HG03097 (cell line): ENCODE measurements around the gene PI4KA.

Source experiments
- ATAC-seq: cut with Tn5 transposase; IDR thresholded peaks from one replicate; pipeline ENCODE4 v1.9.1; 2021; ENCODE audit not compliant: unreplicated experiment, low FRiP score

PI4KA gene

DNA sequence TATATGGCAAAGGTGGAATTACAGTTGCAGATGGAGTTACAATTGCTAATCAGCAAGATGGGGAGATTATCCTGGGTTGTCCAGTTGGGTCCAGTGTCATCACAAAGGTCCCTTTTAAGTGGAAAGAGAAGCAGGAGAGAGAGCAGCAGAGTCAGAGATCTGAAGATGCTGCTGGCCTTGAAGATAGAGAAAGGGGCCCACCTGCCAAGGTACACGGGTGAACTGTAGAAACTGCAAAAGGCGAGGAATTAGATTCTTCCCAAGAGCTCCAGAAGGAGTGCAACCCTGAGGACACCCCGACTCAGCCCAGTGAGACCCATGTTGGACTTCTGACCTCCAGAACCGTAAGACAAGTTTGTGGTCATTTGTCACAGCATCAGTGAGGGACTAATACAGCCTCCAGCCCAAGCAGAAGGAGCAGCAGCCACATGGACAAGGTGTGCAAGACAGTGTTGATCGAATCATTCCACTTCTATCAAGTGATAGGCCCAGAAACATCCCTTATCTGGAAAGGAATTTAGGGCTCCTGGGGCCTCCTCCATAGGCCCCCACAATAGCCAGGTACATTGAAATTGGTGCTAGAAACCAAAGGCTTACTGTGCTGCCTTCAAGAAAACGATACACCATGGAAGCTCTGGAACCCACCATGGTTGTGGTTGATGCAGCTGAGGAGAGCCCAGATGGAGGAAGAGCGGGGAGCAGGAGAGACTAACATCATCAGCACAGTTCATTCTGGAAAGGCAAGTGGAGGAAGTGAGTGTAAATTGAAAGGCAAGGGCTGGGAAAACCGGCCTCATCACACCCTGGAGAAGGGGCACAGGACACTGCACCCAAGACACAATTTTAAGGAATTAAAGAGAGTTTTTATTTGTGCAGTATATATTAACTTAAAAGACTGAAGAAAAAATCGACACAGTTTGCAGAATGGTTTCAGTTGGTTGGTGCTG lies 23.5 kb upstream of the PI4KA start:
- ATAC-seq: no peak

DNA sequence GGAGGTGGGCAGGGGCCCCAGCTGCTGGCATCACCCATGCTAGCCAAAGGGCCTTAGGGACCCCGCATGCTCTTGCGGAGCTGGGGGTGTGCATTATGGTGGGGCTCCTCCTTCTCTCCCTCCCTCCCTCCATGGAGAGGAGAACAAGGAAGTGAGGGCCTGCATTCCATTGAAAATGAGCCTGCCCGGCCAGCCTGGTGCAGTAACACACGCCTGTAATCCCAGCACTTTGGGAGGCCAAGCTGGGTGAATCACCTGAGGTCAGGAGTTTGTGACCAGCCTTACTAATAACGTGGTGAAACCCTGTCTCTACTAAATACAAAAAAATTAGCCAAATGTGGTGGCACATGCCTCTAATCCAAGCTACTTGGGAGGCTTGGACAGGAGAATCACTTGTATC lies 22.6 kb upstream of the PI4KA start:
- ATAC-seq: no peak

GRCh38 chr22:20877715-20878114 lies 19.1 kb upstream of the PI4KA start:
- no peak for ATAC-seq

GRCh38 chr22:20875296-20875695 lies 16.7 kb upstream of the PI4KA start:
- ATAC-seq: no peak

DNA sequence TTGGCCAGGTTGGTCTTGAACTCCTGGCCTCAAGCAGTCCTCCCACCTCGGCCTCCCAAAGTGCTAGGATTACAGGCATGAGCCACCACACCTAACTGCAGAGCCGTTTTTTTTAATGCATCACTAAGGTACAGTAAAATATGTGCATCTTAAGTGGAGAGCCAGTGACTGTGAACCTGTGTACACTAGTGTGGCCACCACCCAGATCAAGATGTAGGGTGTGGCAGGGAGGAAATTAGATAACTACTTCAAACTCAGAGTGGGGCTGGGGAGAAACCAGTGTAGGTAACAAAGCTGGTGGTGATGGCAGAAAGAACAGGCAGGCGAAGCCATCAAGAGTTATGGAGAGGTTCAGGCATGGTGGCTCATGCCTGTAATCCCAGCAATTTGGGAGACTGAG lies 14.6 kb upstream of the PI4KA start:
- no peak for ATAC-seq

DNA sequence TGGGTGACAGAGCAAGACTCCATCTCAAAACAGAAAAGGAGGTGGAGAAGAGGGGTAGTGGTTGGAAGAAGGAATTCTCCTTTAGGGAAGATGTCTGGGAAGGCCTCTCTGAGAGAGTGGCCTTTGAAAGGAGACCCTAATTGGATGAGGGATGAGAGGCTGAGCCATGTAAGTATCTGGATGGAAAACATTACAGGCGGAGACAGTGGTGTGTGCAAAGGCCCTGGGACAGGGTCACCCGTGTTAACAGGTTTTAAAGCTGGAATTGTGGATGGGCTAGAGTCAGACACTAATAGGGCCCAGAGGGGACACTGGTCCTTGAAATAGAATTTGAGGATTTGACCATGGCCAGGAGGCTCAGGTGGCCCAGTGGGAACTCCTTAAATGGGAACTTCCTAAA lies 10.6 kb upstream of the PI4KA start:
- no peak for ATAC-seq

DNA sequence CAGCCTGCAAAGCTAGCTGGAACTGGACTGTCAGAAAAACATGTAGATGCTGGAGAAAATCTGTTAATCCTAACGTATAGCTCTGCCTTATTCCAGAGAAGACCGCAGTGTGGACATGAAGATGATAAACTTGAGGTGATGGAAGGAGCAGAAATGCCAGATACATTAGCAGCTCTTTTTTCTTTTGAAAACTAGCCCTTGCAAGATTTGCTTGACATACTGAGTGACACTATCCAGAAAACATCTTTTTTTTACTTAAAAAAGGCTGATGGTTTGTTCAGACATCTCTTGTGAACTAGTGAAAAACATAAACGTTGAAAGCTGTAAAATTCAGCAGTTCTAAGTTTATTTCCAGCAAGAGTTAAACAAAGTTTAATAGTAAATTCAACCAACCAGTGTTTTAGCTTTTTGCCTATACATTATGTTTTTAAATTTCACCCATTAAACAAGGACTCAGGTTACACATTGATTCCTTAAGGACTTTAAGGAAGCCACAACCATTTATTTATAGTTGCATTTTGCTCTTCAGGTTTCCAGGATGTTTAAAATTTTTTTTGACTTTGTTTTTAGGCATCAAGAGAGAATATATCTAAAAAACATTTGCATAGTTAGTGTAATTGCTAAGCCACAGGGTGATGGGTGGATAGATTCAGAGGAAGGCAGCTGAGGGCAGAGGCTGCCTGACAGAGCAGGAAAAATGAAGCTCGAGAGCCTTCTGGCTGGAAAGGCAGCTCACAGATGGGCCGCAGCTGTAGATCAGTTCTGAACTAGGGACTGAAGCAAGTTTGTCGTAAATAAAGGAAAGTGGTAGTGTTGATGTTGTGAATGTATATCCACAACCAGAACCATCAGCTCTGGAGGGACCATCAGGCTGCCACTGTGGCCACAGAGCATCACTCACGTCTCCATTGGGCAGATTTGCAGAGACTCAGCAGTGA lies 9.7 kb upstream of the PI4KA start:
- no peak for ATAC-seq

- no peak for ATAC-seq
Measured at GRCh38 chr22:20867179-20868024, 8.8 kb upstream of the PI4KA start.

DNA sequence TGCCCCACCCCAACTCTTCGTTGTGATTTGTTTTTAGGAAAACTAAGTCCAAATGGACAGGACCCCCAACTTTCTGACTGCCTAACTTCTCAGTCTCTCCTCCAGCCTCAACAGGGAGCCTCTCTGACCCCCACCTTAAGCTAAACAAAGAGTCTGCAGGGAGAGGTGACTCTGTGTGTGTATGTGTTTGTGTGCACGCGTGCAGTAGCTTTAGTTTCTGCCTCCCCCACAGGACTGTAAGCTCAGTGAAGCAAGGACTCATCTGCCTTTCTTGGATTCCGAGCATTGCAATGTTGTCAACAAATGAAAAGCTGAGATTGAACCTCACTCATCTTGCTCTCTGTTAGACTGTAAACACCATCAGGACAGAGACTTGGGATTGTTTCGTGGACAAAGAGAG lies 8.1 kb upstream of the PI4KA start:
- no peak for ATAC-seq

DNA sequence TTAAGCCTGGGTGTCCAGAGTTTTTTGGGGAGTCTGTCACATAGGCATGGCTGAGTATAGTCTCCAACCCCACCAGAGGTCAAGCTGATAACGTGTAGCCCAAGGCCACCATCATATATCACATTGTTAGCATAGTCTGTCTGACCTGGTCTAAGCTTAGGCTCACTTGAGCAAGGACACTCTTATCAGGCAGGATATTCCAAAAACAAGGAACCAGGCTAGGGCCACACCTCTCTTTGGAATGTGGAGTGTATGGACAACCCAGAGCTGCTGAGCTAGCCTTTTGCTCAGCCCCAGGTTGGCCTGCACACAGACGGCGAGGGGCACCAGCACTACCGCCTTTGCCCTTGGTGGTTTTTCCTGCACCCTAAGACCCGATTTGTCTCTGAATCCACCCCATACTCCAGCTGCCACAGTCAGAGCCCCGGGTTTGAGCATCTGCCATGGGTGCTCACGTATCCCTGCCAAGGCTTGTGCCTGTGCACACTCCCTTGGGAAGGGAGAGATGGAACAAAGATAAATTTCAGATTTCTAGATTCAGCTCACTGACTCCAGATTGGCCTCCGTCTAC lies 7.3 kb upstream of the PI4KA start:
- ATAC-seq: no peak

DNA sequence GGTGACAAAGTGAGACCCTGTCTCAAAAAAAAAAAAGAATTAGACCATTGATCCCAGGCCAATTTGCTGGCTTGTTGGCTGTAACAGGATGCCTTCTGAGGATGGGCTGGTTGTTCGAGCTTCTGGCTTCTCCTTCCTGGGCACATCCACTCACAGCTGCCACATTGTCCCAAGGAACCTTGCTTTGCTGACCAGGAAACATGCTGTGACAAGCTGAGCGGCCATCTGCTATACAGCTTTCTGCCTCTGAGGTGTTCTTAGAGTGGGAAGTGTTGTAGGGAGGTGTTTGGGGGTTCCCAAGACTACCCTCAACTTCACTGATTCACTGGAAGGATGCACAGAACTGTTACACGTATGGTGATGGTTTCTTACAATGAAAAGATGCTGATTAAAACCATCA lies 6.7 kb upstream of the PI4KA start:
- no peak for ATAC-seq

DNA sequence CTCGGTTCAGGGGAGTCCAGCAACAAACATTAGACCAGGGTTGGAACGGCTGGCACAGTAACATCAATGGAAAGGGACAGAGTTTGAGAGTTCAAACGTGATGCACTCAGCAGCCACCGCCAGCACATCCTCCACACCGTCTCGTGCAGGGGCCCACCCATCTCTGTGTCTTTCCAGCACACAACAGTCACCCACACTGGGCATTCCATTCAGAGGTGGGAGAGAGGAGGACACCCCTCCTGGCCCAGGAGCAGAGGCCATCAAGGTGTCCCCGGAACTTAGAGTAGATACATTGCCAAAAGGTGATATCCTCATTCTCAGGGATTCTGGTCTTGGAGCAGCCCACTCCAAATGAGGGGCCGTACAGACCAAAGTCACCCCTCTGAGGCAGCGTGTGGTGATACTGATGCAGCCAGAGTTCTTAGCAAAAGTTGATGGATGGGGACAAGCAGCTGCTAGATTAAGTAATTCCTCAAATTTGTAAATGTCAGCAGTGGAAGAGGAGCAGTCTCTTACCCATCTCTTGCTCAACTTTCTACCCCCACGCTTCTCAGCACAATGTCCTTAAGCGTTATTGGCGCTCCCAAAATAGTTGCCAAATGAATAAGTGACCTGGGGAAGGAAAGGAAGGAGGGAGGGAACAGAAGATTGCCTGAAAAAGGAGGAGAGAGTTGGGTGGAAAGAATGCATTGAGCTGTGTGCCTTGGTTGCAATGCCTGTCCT lies 5.7 kb upstream of the PI4KA start:
- no peak for ATAC-seq

DNA sequence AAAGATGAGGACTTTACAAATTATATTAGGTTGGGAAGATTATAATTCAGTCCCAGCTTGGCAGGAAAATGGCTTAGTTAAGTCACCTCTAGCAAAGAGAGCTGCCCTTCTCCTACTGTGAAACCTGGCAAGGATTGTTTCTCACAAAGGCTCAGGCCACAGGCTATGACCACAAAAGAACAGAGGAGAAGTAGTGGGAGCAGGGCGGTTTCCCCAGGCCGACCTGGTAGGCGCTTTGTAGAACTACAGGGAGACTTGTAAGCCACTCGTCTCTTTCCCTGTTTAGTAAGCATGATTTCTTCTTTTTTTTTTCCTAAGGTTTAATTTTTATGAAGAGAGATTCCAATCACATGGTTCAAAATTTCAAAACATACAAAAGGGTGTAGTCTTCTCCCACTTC lies 4.8 kb upstream of the PI4KA start:
- no peak for ATAC-seq

DNA sequence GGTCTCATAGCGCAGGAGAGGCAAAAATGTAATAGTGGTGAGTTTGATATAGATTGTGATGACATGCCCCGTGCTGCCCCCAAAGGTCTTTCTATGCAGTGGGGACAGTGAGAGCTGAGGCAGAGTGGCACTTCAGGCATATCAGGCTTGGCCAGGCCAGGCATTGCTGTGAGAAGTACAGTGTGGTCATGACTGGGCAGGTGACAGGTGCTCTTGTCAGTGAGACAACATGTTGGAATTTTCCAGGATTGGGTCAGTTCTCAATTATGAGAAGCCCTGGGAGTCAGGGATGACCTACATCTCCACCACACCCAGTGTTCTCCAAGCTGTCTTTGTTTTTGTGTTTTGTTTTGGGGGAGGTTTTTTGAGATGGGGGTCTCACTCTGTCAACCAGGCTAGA lies 3.9 kb upstream of the PI4KA start:
- ATAC-seq: no peak

- no peak for ATAC-seq
Measured at GRCh38 chr22:20859615-20860014, 1.0 kb upstream of the PI4KA start.

DNA sequence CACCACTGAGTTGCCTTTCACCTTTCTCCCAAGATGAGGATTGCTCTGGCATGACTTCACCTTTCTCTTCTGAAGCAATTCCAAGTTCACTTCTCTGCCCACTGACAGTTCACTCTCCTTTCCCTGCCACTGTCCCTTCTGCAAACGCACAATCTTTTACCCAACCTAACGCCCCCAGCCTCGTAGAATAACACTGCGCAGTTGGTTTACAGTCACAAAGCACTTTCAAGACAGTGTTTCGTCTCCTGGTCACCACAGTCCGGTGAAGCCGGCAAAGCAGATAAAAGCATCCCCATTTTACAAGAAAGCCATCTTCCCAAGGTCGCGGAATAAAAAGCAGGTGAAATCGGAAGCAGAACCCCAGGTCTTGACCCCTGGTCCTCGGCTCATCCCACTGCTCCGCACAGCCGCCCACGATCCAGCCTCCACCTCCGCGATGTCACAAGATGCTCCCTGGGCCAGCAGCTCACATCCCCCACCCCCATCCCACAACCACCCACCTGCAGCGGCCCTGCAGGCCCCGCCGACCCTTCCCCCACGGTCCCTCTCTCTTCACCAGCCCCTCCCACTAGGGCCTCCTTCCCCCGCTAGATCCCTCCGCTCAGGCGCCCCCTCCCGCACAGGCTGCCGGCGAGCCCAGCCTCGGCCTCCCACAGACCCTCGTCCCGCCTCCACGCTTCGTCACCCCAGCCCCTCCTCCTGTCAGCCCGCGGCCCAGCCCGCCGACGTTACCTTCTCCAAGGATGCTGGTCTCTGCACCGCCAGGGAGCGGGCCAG lies 585 bp downstream of the PI4KA start:
- ATAC-seq: peak; percentile 42

- ATAC-seq: no peak
Measured at GRCh38 chr22:20857247-20857643, 1.4 kb downstream of the PI4KA start.

DNA sequence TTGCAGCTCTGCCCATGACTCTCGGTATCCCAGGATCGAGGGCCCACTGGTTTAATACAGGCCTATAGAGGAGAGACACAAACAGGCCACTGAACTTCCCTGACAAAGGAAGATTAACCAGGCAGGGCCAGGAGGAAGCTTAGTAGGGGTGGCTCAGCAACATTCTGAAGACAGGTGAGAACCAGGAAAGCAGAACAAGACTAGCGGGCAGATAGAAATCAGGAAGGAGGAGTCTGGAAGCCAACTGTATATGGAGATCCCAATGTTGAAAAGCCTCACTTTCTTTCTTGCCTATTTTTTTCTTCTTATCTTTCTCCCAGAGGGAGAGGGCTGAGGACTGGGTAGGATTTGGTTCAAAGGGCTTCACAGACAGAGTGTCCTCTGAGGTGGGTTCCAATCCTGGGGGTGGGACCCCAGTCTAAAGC lies 5.4 kb downstream of the PI4KA start:
- ATAC-seq: no peak

DNA sequence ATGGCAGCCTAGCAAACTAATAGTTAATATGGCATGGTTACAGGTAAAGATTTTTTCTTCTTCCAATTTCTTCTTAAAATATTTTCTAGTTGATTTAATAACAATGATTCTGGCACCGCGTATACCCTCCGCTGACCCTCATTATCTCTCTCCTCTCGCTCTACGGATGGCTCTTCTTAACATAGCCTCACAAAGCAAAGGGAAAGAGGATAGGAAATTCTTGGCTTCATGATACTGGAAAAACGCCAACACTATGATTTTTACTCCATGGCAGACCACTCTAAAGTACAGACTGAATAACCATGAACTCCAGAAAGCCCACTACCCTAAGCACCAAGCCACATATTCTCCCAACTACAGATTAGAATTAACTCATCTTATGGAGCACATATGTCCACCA lies 6.1 kb downstream of the PI4KA start:
- ATAC-seq: no peak
